Measurements from ENCODE around the gene ABHD17B.

DNA sequence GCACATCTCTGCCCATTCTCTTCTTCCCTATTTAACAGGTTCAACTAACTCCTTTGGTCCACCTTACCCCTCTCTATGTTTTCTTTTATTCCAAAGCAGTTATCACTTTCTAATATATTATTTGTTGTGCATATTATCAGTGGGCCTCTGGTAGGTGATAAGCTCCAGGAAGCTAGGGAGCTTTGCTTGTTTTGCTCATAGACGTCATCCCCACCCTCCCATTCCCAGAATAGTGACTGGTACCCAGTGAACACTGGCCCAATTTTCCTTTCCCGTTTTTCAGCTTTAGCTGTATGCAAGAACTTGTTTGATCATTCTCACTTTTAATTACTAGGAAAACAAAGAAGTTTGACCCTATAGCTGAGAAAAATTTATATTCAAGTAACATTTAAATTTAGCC is 6.9 kb downstream of the ABHD17B start:
- TF ChIP-seq, protein P1, sequence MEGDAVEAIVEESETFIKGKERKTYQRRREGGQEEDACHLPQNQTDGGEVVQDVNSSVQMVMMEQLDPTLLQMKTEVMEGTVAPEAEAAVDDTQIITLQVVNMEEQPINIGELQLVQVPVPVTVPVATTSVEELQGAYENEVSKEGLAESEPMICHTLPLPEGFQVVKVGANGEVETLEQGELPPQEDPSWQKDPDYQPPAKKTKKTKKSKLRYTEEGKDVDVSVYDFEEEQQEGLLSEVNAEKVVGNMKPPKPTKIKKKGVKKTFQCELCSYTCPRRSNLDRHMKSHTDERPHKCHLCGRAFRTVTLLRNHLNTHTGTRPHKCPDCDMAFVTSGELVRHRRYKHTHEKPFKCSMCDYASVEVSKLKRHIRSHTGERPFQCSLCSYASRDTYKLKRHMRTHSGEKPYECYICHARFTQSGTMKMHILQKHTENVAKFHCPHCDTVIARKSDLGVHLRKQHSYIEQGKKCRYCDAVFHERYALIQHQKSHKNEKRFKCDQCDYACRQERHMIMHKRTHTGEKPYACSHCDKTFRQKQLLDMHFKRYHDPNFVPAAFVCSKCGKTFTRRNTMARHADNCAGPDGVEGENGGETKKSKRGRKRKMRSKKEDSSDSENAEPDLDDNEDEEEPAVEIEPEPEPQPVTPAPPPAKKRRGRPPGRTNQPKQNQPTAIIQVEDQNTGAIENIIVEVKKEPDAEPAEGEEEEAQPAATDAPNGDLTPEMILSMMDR (IDR thresholded peaks at IDR 0.05): no peak
- no peak for TF ChIP-seq POLR2A (IDR thresholded peaks at IDR 0.05)
- no peak for TF ChIP-seq POLR2AphosphoS5 (IDR thresholded peaks at IDR 0.05; ENCODE audit: insufficient read depth in 1 of 2, low read depth in 1 of 2)
